H4 (cell line): ENCODE measurements around the gene NPEPL1. TPM values are rescaled to one million over a fixed set of nuclear protein-coding genes. Genes with fewer than 3 reads are reported as not detected.

Experiments
- DNase-seq: peaks from one replicate; pipeline ENCODE4 v3.0.0-alpha.2; 2015; ENCODE audit warnings: low spot score
- total RNA-seq: library from RNA; depleted of rRNA; stranded (reverse); fragments of >200 nt; shearing (Covaris generic); gene quantifications from 2 replicates; pipeline ENCODE4 v1.2.3, GENCODE V29; 2014

The NPEPL1 gene
- total RNA-seq, 1 experiment from 2014 or later = 0.95 TPM

DNA sequence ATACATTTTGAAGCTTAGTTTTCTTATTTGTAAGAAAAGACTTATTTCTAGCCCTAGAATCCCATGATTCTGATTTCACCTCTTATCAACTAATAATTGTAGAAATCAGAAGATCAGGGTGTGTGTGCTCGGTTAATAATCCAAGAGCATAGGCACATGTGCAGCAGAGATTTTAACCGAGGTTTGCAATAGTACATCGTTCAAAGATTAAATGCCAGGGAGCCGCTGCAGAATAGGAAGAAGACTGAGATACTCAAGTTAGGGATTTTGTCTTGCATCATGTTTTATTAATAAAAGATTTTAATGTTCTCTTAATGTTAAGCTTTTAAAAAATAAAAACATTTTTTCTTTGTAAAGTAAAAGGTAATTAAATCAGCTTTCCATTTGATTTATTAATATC, 34.6 kb upstream of the NPEPL1 start:
- no peak for DNase-seq

DNA sequence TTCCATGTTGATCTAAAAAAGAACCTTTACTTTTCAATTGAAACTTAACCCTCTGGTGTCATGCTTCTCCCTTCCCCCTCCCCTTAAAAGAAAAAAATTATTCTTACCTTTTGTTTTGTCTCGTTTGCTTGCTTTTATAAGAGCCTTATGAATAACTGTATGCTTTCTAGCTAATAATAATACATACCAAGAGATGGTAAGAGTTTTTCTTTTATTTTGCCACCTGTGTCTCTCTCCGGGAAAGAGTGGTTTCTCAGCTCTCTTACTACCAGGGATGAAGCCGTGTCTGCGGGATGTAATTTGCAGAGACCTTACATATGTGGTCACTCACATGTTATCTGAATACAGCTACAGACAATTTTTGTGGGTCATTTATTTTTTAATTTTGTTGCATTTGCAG, 33.8 kb upstream of the NPEPL1 start:
- no peak for DNase-seq

DNA sequence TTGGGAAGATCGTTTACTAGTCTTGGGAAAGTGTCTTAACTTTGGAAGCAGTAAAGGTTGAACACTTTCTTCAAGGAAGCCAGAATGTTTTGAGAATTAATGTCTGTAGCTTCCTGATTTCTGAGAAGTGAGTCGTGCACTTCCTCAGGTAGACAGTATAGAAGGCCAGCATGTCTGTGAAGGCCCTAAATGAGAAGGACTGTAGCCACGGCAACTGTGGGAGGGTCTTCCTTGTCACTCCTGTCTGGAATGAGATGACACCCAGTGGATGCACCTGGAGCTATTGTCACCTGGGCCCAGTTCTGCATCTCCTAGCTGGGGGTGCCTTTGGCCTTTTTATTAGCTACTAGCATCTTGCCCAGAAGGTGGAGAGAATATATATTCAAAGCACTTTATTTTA, 32.8 kb upstream of the NPEPL1 start:
- DNase-seq = no peak

DNA sequence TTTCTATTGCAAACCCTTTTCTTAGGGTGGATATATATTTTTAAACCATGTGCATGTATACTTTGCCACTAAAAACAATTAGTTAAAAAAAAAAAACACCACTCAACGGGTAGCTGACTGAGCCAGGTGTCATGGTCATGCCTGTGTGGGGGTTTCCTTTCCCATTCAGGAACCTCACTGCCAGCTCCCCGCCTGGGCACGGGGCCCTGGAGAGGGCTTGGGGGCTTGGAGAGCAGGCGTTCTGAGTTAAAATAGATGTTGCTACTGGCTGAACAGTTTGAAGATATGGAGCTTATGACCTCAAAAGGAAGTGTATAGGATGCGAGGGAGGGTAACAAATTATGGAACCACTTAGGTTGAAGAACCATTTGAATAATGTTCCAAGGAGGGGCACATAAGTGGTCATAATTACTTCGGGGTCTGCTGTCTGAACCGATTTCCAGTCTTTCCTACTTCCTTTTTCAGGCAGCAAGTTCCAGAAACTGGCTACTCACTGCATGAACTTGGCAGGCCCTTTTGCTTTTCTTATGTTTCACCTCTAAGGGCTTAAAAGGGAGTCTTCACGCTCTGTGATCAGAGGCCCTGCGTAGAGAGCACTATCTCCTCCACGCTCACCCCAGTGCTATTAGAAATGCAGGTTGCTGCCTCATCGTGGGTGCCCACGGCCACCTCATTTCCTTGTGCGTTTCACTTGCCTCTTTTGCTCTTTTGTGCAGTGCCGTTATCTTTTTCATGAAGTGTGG, 31.6 kb upstream of the NPEPL1 start:
- no peak for DNase-seq

- no peak for DNase-seq
Measured at GRCh38 chr20:58661598-58662473, 30.8 kb upstream of the NPEPL1 start.

GRCh38 chr20:58664331-58664730, 28.3 kb upstream of the NPEPL1 start:
- DNase-seq = no peak

- no peak for DNase-seq
Measured at GRCh38 chr20:58664883-58665282, 27.7 kb upstream of the NPEPL1 start.

- no peak for DNase-seq
Measured at GRCh38 chr20:58665606-58666005, 27.0 kb upstream of the NPEPL1 start.

DNA sequence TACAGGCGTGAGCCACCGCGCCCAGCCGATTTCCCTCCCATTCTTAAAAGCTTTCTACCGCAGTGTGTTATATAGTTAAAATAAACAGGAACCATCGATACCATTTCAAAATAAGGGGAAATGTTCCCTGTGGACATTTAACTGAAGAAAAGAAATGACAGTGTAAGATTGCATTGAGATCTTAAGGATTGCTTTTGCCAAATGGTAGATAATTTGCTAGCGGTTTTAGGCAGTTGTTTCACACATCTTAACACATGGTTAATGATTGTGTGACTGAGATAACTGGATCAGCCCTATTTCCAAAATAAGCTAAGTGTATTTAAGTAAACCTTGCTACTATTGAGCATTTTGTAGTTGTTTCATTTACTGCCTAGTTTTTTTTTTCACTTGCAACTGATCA, 25.9 kb upstream of the NPEPL1 start:
- no peak for DNase-seq

- no peak for DNase-seq
Measured at GRCh38 chr20:58667975-58668374, 24.6 kb upstream of the NPEPL1 start.

DNA sequence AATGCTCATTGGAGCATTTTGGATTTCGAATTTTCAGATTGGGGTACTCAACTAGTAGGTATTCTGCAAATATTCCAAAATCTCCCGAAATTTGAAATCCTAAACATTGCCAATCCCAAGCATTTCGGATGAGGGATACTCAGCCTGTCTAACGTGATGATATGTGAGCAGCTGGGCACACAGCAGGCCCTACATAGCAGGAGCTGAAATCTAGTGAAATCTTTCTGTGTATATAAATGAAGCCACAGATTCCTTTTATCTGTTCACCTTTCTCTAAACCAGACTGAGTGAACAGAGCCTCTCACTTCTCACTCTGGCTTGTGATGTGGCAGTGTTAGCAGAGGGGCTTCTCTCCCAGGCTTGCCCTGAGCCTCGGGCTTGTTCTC, 23.7 kb upstream of the NPEPL1 start:
- DNase-seq = no peak

DNA sequence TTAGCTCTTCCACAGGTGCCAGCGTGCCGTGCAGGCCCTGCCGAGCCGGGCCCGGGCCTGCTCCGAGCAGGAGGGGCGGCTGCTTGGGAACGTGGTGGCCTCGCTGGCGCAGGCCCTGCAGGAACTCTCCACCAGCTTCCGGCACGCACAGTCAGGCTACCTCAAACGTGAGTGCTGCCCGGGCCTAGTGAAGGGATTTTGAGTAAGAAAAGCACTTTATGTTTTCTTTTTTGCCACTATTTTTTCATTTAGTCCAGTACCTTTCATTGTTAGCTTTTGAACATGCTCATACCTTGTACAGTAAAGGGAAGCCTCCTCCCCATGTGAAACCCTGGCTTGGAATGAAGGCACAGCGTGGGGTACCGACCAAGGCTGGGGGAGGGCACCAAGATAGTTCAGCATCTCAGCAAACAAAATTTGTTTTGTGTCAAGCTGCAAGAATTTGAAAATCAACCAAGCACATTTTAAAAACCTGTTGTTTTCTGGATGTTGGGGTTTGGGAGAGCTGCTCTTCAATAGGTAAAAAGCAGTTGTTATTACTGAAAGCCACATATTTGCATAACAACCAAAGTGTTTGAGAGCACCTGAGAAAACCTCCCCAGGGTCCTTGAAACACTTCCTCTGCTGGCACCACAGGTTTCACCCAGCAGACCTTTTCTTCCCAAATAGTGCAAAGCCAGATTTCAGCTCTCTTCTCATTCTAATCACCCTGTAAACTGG, 23.2 kb upstream of the NPEPL1 start:
- no peak for DNase-seq

DNA sequence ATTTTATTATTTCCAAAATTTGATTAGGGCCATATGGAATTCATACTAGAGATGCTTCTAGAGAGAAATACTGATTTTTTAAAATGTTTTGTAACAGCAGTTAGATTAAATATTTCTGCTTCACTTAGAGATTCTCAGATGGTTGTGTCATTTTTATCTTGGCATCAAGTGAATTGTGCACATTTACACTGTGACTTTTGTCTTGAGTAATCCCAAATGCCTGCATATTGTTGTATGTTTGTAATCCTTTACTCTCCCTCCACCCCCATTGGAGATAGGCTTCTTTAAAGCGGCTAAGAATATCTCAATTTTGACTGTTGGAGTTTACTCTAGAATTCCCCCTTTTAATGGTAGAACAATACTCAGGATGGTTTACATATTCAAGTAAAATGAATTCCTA, 22.5 kb upstream of the NPEPL1 start:
- DNase-seq = no peak

GRCh38 chr20:58670659-58671058, 21.9 kb upstream of the NPEPL1 start:
- DNase-seq = no peak

DNA sequence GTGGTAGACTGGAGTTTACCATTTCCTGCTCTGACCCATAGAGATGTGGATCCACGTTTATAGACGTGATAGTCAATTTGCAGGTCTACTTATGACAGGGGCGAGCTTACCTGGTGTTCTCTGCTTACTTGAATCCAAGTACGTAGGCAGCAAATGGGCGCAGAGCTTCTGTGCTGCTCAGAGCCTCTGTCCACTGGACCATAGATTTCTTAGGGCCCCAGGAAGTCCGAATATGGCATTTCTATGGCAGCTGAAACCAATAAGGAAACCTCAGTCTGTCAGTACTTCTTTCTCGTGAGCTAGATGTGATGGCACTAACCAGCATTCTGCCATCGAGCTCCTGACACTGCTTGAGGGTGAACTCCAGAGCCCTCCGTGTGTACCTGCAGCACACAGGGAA, 19.5 kb upstream of the NPEPL1 start:
- DNase-seq = no peak

DNA sequence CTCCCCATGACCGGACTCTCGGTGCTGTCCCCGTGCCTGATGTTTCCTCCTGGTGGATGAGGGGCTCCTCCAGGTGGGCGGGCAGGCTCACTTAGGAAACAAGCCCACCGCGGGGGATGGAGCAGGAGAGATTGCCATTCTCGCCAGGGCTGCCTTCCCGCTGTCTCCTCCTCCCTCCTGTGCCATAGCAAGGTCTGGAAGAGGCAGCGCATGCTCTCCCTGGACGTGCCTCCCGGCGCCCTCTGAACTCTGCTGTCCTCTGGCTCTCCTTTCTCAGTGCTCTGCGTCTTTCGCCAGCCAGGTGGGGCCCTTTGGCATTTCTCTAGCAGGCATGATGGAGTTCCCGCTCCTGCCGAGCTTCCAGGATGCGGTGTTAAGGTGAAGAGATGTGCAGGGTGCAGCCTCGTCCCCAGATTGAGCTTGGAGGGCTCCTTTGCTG, 17.4 kb upstream of the NPEPL1 start:
- no peak for DNase-seq

GRCh38 chr20:58675641-58676040, 17.0 kb upstream of the NPEPL1 start:
- no peak for DNase-seq

DNA sequence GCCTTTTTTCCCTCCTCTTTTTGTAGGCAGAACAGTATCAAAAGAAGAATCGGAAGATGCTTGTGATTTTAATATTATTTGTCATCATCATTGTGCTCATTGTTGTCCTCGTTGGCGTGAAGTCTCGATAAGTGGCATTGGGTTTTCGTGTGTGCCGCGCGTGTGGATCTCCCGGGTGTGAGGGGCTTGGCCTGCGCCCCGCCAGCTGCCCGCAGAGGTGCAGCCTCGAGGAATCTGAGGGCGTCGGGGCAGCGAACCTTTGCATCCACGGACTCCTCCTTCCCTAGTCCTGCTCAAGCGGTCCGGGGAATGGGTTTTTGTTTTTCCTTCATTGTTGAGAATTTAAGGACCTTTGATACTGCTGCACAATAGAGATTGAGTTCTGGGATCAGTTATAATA, 16.4 kb upstream of the NPEPL1 start:
- DNase-seq = no peak

- DNase-seq = no peak
Measured at GRCh38 chr20:58677079-58677604, 15.5 kb upstream of the NPEPL1 start.

DNA sequence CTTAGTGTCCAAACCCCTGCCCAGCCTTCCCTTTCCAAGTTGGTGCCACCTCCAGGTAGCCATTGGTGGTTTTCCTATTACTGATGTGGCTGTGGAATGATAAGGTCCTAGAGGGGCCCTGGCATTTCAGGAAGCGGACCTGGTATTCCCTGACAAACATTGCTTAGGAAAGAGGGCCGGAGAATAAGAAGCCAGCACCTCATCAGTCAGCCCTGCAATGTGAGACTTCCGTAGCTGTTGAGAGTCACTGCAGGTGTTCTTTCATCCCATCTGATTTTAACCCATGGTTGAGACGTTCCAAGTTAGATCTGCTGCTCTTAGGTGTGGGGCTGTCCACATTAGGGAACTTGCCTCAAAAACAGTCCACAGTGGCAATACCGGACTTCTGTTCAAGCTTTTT, 14.8 kb upstream of the NPEPL1 start:
- no peak for DNase-seq

- no peak for DNase-seq
Measured at GRCh38 chr20:58678806-58679205, 13.8 kb upstream of the NPEPL1 start.
